ENCODE results near the gene ARHGEF28. TPM values are rescaled to one million over a fixed set of nuclear protein-coding genes. Genes with fewer than 3 reads are reported as not detected.

Gene ARHGEF28
- total RNA-seq, 1 donor from 2014 or later, result 83.1 TPM

- no peak for DNase-seq (ENCODE audit: low read depth in 2 of 2)
Measured at GRCh38 chr5:73986729-73987128, 360.7 kb downstream of the ARHGEF28 start.

GRCh38 chr5:73987915-73988314, 361.9 kb downstream of the ARHGEF28 start:
- no peak for DNase-seq (ENCODE audit: low read depth in 2 of 2)

DNA sequence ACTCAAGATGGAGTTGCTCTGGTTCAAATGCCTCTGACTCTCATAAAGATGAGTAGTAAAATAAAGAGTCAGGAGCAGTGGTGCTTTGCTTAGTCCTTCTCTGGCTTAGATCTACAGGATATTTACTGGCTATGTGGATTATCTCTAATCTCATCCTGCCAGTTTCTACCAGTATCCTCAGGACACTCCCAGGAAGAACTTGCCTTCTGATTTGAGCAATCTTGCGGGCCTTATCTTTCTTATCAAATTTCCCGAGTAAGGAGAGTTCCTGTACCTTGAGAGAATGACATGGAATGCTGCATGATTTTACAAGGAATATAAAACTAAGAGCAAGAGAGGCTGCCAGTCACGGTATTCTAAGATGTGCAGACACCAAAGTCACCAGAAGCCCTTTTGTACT, 364.0 kb downstream of the ARHGEF28 start:
- no peak for DNase-seq (ENCODE audit: low read depth in 2 of 2)

Other genes starting within 250 kb of the ARHGEF28 start
- gene FOXD1, start 177.4 kb upstream of the ARHGEF28 start, total RNA-seq, result 0.22 TPM in 1 of 2 replicates, not detected in the other
- gene BTF3, start 127.8 kb upstream of the ARHGEF28 start, total RNA-seq, result 193 and 250 TPM in 2 replicates
- 11.3 TPM in 2 replicates for gene ANKRA2, start 60.6 kb upstream of the ARHGEF28 start, total RNA-seq
- 10.2 and 14.1 TPM in 2 replicates for gene UTP15, start 60.5 kb upstream of the ARHGEF28 start, total RNA-seq